ENCODE results near the gene FMNL2.

- TF ChIP-seq, protein P1, sequence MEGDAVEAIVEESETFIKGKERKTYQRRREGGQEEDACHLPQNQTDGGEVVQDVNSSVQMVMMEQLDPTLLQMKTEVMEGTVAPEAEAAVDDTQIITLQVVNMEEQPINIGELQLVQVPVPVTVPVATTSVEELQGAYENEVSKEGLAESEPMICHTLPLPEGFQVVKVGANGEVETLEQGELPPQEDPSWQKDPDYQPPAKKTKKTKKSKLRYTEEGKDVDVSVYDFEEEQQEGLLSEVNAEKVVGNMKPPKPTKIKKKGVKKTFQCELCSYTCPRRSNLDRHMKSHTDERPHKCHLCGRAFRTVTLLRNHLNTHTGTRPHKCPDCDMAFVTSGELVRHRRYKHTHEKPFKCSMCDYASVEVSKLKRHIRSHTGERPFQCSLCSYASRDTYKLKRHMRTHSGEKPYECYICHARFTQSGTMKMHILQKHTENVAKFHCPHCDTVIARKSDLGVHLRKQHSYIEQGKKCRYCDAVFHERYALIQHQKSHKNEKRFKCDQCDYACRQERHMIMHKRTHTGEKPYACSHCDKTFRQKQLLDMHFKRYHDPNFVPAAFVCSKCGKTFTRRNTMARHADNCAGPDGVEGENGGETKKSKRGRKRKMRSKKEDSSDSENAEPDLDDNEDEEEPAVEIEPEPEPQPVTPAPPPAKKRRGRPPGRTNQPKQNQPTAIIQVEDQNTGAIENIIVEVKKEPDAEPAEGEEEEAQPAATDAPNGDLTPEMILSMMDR (IDR thresholded peaks at IDR 0.05; ENCODE audit: low read length), result no peak
- TF ChIP-seq EZH2phosphoT487 (IDR thresholded peaks at IDR 0.05; ENCODE audit: low read length), result no peak
- no peak for TF ChIP-seq EZH2 (optimal IDR thresholded peaks at IDR 0.05; ENCODE audit: low read depth, low read length)
Measured at GRCh38 chr2:152380261-152381055, 45.5 kb downstream of the FMNL2 start.

Measured in MM.1S (cell line).